Kidney epithelial cell (primary cell): Measurements from ENCODE around the gene GRIP1. TPM values are rescaled to one million over a fixed set of nuclear protein-coding genes. Genes with fewer than 3 reads are reported as not detected.

ENCODE experiments used
- DNase-seq: peaks from one replicate; pipeline ENCODE4 v3.0.0-alpha.2; 2010; ENCODE audit warnings: low read depth
- H3K27me3 ChIP-seq: 2 replicates; pipeline ENCODE4 v1.6.0; 2011; ENCODE audit warnings: low read length; ENCODE audit not compliant: control insufficient read depth, insufficient read depth
- H3K36me3 ChIP-seq: 2 replicates; pipeline ENCODE4 v1.5.1; 2011; ENCODE audit warnings: low read length; ENCODE audit not compliant: control insufficient read depth, insufficient read depth
- H3K4me3 ChIP-seq: 2 replicates; pipeline ENCODE4 v1.5.1; 2011; ENCODE audit warnings: low read depth, mild to moderate bottlenecking, control low read depth, low read length
- CTCF ChIP-seq: IDR thresholded peaks from 2 replicates; pipeline ENCODE4 v1.5.1; 2011; ENCODE audit warnings: mild to moderate bottlenecking, moderate library complexity, low read length, control low read depth, inconsistent platforms; ENCODE audit not compliant: insufficient read depth, poor library complexity, severe bottlenecking
- total RNA-seq: library from RNA; depleted of rRNA; stranded (reverse); fragments of >200 nt; gene quantifications from 2 replicates; pipeline ENCODE4 v1.2.3, GENCODE V29; 2015

Gene GRIP1
- total RNA-seq, 1 donor from 2014 or later = 4.2 TPM

- Histone ChIP-seq H3K36me3 (no peaks in the 10 kb centered on the region), H3K4me3 (no peak overlapping the region), H3K27me3 (no peaks in the 10 kb centered on the region)
- no peak for TF ChIP-seq CTCF
- no peak for DNase-seq
These were observed 89.8 kb downstream of the GRIP1 start for GRCh38 chr12:66589095-66589494.

GRCh38 chr12:66587912-66588311 lies 91.0 kb downstream of the GRIP1 start:
- H3K27me3 ChIP-seq = no peaks in the 10 kb centered on the region
- no peak overlapping the region for H3K4me3 ChIP-seq
- DNase-seq = no peak
- no peak for TF ChIP-seq CTCF
- no peaks in the 10 kb centered on the region for H3K36me3 ChIP-seq

- DNase-seq = no peak
- Histone ChIP-seq H3K36me3 (no peaks in the 10 kb centered on the region), H3K27me3 (no peaks in the 10 kb centered on the region), H3K4me3 (no peak overlapping the region)
- TF ChIP-seq CTCF = no peak
These were observed 94.2 kb downstream of the GRIP1 start for GRCh38 chr12:66584673-66585072.

GRCh38 chr12:66573605-66574004 lies 105.3 kb downstream of the GRIP1 start:
- no peak for TF ChIP-seq CTCF
- no peak overlapping the region for H3K4me3 ChIP-seq
- no peaks in the 10 kb centered on the region for H3K36me3 ChIP-seq
- no peaks in the 10 kb centered on the region for H3K27me3 ChIP-seq
- no peak for DNase-seq

- Histone ChIP-seq H3K4me3 (no peak overlapping the region), H3K27me3 (no peaks in the 10 kb centered on the region), H3K36me3 (no peaks in the 10 kb centered on the region)
- no peak for TF ChIP-seq CTCF
- DNase-seq = no peak
These were observed 106.0 kb downstream of the GRIP1 start for GRCh38 chr12:66572845-66573244.

GRCh38 chr12:66571361-66571915 lies 107.4 kb downstream of the GRIP1 start:
- no peak for DNase-seq
- no peaks in the 10 kb centered on the region for H3K27me3 ChIP-seq
- TF ChIP-seq CTCF = no peak
- no peaks in the 10 kb centered on the region for H3K36me3 ChIP-seq
- H3K4me3 ChIP-seq = no peak overlapping the region
